Bone marrow (tissue), 2 donors: ENCODE measurements around the gene KDM8.
"Not testable (repeated sequence)": the region's sequence is repeated elsewhere in the genome, so short reads cannot be mapped to it uniquely, and the experiment has no call there.

ENCODE experiments used
- DNase-seq, 2 donors: peaks; one replicate each; lab custom pipeline; 2025; lab: John Stamatoyannopoulos, UW

Gene KDM8

DNA sequence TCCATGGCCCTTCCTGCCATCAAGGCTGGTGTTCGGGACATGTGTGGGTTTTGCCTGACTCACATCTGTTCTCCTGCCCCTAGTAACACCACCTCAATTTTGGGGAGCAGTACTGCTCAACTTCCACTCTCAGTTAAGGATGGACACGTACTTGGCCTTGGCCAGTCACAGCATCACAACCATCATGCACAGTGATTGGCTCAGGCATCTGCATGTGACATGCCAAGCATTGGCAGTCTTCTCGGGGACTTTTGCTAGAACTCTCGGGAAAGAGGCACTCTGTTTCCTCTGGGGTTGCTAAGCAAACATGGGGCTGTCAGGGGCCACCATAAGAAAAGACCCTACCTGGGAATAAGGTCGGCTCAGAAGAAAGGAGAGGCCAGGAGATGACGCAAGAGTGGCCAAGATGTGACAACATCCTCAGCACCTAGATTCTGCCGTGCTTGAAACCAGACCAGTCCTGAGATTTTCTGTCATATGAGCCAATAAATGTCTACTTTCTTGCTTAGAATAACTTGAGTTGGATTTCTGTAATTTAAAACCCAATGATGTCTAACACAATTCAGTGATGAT lies 11.9 kb upstream of the KDM8 start:
- DNase-seq = no peak

- no peak for DNase-seq
Measured at GRCh38 chr16:27193300-27193990, 9.9 kb upstream of the KDM8 start.

DNA sequence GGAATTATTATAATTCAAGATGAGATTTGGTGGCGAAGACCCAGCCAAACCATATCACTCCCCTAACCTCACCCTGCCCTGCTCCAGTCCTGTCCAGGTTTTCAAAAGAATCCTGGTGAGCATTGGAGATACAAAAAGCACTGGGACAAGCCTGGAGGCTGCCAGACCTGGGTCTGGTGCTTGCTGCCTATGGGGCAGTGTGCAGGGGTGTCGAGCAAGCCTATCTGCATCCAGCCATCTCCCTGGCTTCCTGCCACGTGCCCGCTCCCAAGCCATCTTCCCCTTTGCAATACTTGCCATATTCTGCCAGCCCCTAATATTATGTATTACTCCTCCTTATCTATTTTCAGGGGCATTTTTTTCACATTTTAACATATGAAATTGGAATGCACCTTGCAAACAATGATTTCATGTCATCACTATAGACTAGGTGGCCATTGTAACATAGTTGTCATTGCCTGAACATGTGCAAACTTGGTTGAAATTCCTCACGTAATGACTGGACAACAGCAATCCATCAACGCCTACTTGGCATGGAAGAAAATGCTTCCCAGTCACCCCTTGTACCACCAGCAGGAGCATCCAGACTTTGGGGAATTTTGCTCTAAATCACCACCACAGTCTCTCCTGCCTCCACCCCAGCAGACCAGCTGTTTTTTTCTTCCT lies 8.1 kb upstream of the KDM8 start:
- no peak for DNase-seq

GRCh38 chr16:27195941-27196595 lies 7.3 kb upstream of the KDM8 start:
- DNase-seq = no peak

- DNase-seq = no peak
Measured at GRCh38 chr16:27197004-27197403, 6.3 kb upstream of the KDM8 start.

DNA sequence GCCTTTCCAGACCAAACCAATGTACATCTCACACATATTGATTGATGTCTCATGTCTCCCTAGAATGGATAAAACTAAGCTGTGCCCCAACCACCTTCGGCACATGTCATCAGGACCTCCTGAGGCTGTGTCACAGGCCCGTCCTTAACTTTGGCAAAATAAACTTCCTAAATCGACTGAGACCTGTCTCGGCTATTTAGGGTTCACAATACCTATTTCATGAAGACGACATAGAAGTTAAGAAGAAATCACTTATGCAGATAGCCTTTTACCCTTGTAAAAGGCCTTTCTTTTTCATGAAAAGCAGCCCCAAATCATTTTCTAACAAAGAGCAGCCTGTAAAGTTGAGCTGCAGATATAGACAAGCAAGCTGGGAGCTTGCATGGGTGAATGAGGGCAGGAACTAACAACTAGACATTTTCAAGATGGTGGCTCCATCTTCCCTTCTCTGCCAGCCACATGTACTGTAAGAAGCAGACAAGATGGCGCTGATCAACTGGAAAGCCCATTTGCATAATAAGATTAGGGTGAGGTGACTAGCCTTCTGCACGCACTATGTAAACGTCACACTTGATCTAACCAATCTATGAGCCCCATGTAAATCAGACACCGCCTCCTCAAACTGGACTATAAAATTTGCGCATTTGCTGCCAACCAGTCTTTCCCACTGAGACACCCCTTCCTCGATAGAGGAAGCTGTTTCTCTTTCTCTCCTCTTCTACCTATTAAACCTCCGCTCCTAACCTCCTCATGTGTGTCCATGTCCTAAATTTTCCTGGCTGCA lies 4.7 kb upstream of the KDM8 start:
- DNase-seq = no peak

DNA sequence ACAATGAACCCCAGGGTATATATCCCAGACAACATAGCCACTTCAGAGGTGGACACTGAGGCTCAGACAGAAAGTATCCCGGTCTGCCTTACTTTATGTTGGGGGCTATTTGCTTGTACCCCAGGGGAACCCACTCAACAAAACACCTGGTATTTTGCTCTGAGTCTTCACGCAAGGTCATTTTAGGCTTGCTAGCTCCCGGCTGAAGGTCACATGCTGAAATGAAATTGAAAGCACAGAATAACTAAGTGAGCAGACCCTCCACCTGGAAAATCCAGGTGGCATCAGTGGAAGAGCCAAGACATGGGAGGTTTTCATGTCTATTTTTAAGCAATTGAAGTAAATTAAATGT lies 4.1 kb upstream of the KDM8 start:
- DNase-seq = no peak

- DNase-seq = peak in 1 of 2 donors; percentile 37
Measured at GRCh38 chr16:27199736-27200135, 3.6 kb upstream of the KDM8 start.

GRCh38 chr16:27200914-27201313 lies 2.4 kb upstream of the KDM8 start:
- DNase-seq = not testable (repeated sequence)

DNA sequence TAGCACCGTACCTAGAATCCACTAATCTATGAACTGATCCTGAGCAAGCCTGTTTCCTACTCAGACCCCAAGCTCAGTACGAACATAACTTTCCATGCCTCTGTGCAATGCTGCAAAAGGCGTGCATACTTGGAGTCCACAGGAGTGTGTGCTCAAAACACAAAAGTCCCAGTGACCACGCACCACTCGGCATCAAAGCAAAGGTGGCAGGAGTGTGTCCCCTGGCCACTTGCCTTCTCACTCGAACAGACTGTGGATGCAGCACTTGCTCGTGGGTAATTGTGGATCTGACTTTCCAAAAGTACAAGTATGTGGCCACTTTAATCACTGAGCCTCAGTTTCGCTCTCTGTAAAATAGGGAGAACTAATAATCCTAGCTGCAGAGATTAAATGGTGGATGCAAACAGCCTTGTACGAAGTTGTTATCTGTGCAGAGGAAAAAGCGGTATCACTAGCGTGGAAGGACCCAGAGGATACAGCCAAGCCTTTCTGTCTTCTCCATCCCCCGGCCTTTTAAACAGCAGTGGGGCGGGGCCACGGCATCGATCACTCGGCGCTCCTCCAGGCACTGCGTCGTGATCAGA lies 311 bp upstream of the KDM8 start:
- peak in 1 of 2 donors; percentile 96 for DNase-seq

GRCh38 chr16:27204312-27204915 lies 1.1 kb downstream of the KDM8 start:
- DNase-seq = no peak

DNA sequence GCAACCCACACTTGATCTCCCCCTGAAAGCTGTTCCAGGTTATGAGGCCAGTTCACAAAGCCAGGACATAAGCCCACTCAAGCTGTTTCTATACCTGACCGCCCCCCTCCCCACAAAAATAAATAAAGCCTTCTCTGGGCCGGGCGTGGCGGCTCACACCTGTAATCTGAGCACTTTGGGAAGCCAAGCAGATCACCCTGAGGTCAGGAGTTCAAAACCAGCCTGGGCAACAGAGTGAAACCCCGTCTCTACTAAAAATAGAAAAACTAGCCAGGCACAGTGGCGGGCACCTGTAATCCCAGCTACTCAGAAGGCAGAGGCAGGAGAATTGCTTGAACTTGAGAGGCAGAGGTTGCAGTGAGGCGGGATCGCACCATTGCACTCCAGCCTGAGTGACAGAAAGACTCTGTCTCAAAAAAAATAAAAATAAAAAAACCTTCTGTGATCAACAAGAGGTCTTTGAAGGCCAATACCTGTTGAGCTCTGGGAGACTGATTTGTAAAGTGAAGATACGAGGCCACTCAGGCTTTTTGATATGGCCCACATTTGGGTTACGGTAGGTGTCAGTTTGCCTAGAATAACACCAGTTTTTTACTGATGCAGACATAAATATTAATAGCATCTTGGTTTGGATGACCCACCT lies 2.2 kb downstream of the KDM8 start:
- DNase-seq = no peak

DNA sequence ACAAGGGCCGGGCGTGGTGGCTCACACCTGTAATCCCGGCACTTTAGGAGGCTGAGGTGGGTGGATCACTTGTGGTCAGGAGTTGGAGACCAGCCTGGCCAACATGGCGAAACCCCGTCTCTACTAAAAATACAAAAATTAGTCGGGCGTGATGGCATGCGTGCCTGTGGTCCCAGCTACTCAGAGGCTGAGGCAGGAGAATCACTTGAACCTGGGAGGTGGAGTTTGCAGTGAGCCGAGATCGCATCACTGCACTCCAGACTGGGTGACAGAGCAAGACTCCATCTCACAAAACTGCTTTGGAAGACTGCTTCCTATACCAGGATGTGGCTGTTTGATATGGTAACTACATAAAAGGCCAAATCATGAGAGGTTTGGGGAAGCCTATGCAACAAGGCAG lies 3.8 kb downstream of the KDM8 start:
- DNase-seq = not testable (repeated sequence)

DNA sequence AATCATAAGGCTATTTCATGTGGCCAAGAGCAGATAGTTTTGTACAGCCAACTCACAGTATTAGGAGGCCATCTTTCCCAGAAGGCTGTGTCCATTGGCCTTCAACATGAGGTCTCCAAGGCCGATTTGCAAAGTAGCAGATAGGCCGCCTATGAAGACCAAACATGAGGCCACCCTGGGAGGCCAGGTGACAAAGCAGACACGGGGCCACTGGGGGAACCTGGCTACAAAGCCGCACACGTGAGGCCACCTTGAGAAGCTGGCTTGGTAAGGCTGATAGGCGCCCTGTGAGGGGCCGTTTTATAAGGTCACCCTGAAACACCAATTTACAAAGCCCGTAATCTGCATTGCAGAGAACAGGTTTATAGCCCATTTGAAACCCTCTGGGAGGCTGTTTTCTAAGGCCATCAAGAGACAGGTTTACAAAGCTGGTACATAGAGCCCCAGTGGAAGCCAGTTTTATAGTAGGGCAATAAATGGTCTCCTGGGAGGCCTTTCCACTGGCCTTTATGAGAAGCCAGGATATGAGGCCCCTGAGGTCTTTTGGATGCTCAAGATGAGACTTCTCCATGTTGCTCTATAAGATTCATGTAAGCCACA lies 4.9 kb downstream of the KDM8 start:
- no peak for DNase-seq

- no peak for DNase-seq
Measured at GRCh38 chr16:27208796-27209195, 5.5 kb downstream of the KDM8 start.

DNA sequence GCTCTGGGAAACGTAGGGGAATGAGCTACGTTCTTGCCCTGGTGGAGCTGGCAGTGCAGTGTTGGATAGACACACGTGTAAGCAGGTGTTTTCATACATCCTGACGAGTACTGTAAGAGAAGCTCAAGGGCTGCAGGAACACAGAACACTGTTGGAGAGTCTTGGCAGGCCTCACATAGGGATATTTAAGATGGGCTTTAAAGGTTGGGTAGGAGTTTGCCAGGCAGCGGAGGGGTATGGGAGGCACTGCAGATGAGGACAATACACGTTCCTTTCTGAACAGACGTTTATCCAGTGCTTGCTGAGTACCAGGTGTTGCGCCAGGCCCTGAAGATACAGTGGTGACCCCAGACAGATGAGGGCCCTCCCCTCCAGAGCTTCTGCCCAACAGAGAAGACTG lies 6.3 kb downstream of the KDM8 start:
- no peak for DNase-seq

GRCh38 chr16:27210174-27210573 lies 6.8 kb downstream of the KDM8 start:
- DNase-seq = no peak

- no peak for DNase-seq
Measured at GRCh38 chr16:27211026-27211425, 7.7 kb downstream of the KDM8 start.

GRCh38 chr16:27214084-27214961 lies 11.0 kb downstream of the KDM8 start:
- DNase-seq = no peak

GRCh38 chr16:27215660-27216059 lies 12.3 kb downstream of the KDM8 start:
- no peak for DNase-seq
